ENCODE data around the gene LENEP. TPM values are rescaled to one million over a fixed set of nuclear protein-coding genes. Genes with fewer than 3 reads are reported as not detected.
A peak's percentile ranks its signal among the peaks of the same experiment; 100 is the strongest.

LENEP gene
- total RNA-seq, 1 donor from 2014 or later = 0.72 TPM

DNA sequence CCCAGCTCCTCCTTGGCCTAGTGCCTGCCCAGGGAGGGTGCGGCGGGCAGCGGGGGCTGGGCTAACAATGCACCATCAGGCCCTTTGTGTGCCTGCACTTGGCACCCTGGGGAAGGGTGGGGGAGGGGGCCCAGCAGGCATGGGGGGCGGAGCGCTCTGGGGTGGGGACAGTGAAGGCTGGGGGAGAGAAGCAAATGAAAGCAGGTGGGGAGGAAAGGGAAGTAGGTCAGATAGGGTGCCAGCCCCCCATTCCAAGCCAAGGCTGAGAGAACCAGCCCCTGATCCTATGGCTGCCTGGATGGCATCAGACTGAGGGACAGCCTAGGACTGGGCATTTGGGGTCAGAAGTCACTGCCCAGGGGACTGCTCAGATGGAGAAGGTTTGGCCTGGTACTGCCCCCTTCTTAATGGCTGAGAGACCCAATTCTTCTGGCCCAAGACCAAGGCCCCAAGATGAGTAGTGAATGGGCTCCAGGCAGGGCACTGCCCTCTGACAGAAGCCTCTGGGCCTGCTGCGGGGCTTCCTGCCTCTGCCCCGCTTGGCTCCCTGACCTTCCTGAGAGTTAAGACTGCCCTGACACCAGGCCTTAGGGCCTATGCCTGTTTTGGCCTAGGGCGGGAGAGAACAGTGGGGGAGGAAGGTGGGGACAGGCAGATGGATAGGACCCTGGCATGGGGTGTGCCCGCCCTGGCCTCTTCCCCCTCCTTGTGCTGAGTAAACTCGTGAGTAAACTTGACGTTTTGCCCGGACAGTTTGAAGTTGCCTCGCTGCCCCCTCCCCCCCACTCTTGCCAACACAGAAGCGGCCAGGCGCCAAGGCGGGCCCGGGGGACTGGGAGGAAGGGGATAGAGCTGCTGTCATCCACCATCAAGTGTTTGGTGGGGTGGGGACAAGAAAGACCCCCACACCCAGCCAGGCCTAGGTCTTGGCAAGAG is 12.0 kb downstream of the LENEP start:
- peak overlapping the region; percentile 96 for H3K27ac Mint-ChIP-seq (ENCODE audit: unreplicated experiment)
- peaks cover 23% of the 10 kb centered on the region for H3K4me1 Mint-ChIP-seq (ENCODE audit: low read depth)

DNA sequence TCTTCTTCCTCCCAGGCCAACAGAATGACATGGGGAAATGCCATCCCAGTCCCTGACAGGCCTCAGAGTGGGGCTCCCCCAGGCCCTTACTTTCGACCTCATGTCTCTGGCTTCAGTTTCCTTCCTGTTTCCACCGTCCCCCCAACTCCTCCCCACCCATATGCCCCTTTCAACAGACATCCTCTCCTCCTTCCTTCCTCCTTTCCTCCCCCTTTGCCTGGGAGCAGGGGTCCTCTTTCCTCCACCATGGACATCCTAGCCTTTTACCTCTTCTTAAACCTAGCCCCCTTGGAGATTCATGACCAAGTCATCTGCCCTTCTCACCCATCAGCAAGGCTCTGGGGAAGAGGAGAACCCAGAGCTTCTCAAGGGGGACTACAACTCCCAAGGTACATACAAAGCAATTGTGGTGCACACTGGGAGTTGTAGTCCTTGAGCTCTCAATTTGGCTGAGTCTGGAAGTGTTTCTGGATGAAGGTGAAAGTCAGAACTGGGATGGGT is 13.3 kb downstream of the LENEP start:
- H3K4me1 Mint-ChIP-seq (ENCODE audit: low read depth) = peaks cover 23% of the 10 kb centered on the region
- H3K27ac Mint-ChIP-seq (ENCODE audit: unreplicated experiment) = no peak overlapping the region
- H3K36me3 Mint-ChIP-seq (ENCODE audit: low read depth) = no peaks in the 10 kb centered on the region
- no peak for DNase-seq (ENCODE audit: low spot score)
- H3K27me3 Mint-ChIP-seq (ENCODE audit: low read depth) = no peaks in the 10 kb centered on the region
- no peak for TF ChIP-seq CTCF (IDR thresholded peaks at IDR 0.05)
- H3K4me3 Mint-ChIP-seq (ENCODE audit: unreplicated experiment) = no peak overlapping the region
- no peaks in the 10 kb centered on the region for H3K9me3 Mint-ChIP-seq (ENCODE audit: low read depth)

More for the DNA sequence above, 12.0 kb downstream of the LENEP start:
- no peak for DNase-seq (ENCODE audit: low spot score)
- no peak overlapping the region for H3K4me3 Mint-ChIP-seq (ENCODE audit: unreplicated experiment)
- H3K27me3 Mint-ChIP-seq (ENCODE audit: low read depth) = no peaks in the 10 kb centered on the region
- TF ChIP-seq CTCF (IDR thresholded peaks at IDR 0.05) = no peak
- H3K36me3 Mint-ChIP-seq (ENCODE audit: low read depth) = no peaks in the 10 kb centered on the region
- H3K9me3 Mint-ChIP-seq (ENCODE audit: low read depth) = no peaks in the 10 kb centered on the region

- Mint-ChIP-seq H3K36me3 (ENCODE audit: low read depth) (no peaks in the 10 kb centered on the region), H3K4me3 (ENCODE audit: unreplicated experiment) (no peak overlapping the region), H3K27me3 (ENCODE audit: low read depth) (no peaks in the 10 kb centered on the region), H3K9me3 (ENCODE audit: low read depth) (no peaks in the 10 kb centered on the region), H3K4me1 (ENCODE audit: low read depth) (peaks cover 23% of the 10 kb centered on the region), H3K27ac (ENCODE audit: unreplicated experiment) (no peak overlapping the region)
- no peak for DNase-seq (ENCODE audit: low spot score)
- no peak for TF ChIP-seq CTCF (IDR thresholded peaks at IDR 0.05)
Measured at GRCh38 chr1:155007251-155007828, 14.0 kb downstream of the LENEP start.

- Mint-ChIP-seq H3K9me3 (ENCODE audit: low read depth) (no peaks in the 10 kb centered on the region), H3K27me3 (ENCODE audit: low read depth) (no peaks in the 10 kb centered on the region), H3K27ac (ENCODE audit: unreplicated experiment) (no peak overlapping the region), H3K4me3 (ENCODE audit: unreplicated experiment) (no peak overlapping the region), H3K36me3 (ENCODE audit: low read depth) (no peaks in the 10 kb centered on the region), H3K4me1 (ENCODE audit: low read depth) (peaks cover 23% of the 10 kb centered on the region)
- DNase-seq (ENCODE audit: low spot score) = no peak
- no peak for TF ChIP-seq CTCF (IDR thresholded peaks at IDR 0.05)
Measured at GRCh38 chr1:155008015-155008941, 14.9 kb downstream of the LENEP start.
